Muscle layer of duodenum (tissue), 2 donors: Measurements from ENCODE around the gene GEMIN2.
"Not testable (repeated sequence)": the region's sequence is repeated elsewhere in the genome, so short reads cannot be mapped to it uniquely, and the experiment has no call there.

Source experiments
- H3K27ac ChIP-seq: one replicate; pipeline ENCODE4 v1.7.0; 2013; ENCODE audit warnings: mild to moderate bottlenecking, low read length
- H3K27me3 ChIP-seq: one replicate; pipeline ENCODE4 v1.7.0; 2013; ENCODE audit warnings: low read depth, mild to moderate bottlenecking, control low read depth, low read length
- H3K36me3 ChIP-seq, 2 donors: one replicate each; pipeline ENCODE4 v1.7.0; 2013; ENCODE audit warnings: low read length in 2 of 2, control low read depth in 1 of 2, mild to moderate bottlenecking in 1 of 2; ENCODE audit not compliant: insufficient read depth in 2 of 2, control insufficient read depth in 1 of 2
- H3K4me1 ChIP-seq, 2 donors: one replicate each; pipeline ENCODE4 v1.7.0; 2013; ENCODE audit warnings: low read length in 2 of 2, mild to moderate bottlenecking in 2 of 2, control low read depth in 1 of 2, moderate library complexity in 1 of 2; ENCODE audit not compliant: insufficient read depth in 2 of 2, control insufficient read depth in 1 of 2
- H3K4me3 ChIP-seq, 2 donors: one replicate each; pipeline ENCODE4 v1.7.0; 2013; ENCODE audit warnings: low read length in 2 of 2, low read depth in 1 of 2, mild to moderate bottlenecking in 1 of 2
- H3K9me3 ChIP-seq, 2 donors: one replicate each; pipeline ENCODE4 v1.7.0; 2013; ENCODE audit warnings: low read length in 2 of 2, control low read depth in 1 of 2, mild to moderate bottlenecking in 1 of 2; ENCODE audit not compliant: control insufficient read depth in 1 of 2
- donor health status: healthy.

GEMIN2 gene, protein sequence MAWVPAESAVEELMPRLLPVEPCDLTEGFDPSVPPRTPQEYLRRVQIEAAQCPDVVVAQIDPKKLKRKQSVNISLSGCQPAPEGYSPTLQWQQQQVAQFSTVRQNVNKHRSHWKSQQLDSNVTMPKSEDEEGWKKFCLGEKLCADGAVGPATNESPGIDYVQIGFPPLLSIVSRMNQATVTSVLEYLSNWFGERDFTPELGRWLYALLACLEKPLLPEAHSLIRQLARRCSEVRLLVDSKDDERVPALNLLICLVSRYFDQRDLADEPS

DNA sequence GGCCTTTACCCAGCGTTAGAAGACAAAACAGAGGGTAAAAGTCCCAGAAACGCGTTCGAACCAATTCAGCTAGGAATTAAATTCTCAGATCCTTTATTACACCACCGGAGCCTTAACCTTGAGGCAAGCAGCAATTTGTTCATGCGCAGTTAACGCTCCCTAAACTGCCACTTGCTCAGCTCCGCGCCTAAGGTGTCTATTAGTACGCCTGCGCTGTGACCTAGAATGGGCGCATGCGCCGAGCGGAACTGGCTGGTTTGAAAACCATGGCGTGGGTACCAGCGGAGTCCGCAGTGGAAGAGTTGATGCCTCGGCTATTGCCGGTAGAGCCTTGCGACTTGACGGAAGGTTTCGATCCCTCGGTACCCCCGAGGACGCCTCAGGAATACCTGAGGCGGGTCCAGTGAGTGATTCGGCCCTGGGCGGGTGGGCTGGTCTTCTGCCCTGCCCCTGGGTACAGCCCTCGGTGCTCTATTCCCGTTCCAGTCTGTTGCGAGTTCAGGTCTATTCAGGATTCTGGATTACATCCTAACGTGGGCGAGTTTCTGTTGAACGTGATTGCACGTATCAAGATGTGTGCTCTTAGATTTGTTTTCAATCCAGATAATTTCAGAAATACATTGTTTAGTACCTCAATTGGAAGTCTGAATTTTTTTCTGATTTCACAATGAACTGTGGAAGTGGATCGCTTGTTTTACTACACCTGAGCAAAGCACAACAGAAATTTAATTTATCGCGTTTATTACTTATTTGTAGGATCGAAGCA is at the start of gene GEMIN2:
TSS of gene GEMIN2 (plus strand) at position 251 of the 766 bp plus-strand sequence. CDS start at position 267, 16 bp downstream.
- peak within 1 kb of the TSS; percentile 90 for H3K27ac ChIP-seq
- H3K4me3 ChIP-seq, result peak within 1 kb of the TSS; percentile 86 to 98
- H3K9me3 ChIP-seq, result no peaks in the 10 kb centered on the region
- peaks cover 6 to 13% of the 10 kb centered on the region in 2 donors for H3K36me3 ChIP-seq
- H3K4me1 ChIP-seq, result peaks cover 4 to 12% of the 10 kb centered on the region in 2 donors
- no peaks in the 10 kb centered on the region for H3K27me3 ChIP-seq

DNA sequence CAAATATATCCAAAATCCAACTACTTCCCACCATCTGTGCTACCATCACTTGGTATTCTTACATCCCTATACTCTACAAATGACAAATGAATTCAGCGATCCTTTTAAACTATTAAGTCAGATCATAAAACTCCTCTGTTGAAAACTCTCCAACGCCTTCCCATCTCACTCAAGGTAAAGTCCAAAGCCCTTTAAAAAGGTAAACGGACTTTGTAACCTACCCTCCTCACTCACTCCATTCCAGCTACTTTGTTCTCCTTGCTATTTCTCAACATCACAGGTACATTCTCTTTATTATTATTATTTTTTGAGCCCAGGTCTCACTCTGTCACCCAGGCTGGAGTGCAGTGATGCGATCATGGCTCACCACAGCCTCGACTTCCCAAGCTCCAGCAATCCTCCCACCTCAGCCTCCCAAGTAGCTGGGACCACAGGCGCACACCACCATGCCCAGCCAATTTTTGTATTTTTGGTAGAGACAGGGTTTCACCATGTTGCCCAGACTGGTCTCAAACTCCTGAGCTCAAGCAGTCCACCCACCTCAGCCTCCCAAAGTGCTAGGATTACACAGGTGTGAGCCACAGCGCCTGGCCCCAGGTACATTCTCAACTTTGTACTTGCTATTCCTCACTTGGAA is 44.8 kb upstream of the GEMIN2 start:
- not testable (repeated sequence) for H3K9me3 ChIP-seq, H3K27me3 ChIP-seq, H3K4me1 ChIP-seq, H3K27ac ChIP-seq, H3K4me3 ChIP-seq
- H3K36me3 ChIP-seq, result peaks cover 30 to 32% of the 10 kb centered on the region in 2 donors

DNA sequence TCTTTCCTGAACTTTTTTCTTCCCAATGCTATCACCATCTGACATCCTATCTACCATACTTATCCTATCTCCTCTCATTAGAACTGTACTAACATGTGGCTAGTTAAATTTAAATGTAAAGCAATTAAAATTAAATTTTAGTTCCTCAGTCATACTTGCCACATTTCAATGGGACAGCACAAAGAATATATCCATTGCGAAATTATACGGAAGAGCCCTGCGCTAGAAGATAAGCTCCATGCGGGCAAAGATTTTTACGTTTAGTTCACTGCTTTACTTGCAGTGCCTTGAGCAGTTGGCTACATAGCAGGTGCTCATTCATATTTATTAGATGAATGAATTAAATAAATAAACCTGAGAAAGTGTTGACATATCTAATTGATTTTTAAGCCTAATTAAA is 44.2 kb upstream of the GEMIN2 start:
- H3K4me3 ChIP-seq, result no peak overlapping the region
- H3K9me3 ChIP-seq, result no peaks in the 10 kb centered on the region
- H3K27ac ChIP-seq, result no peak overlapping the region
- H3K4me1 ChIP-seq, result no peaks in the 10 kb centered on the region
- H3K27me3 ChIP-seq, result no peaks in the 10 kb centered on the region
- H3K36me3 ChIP-seq, result peaks cover 24 to 31% of the 10 kb centered on the region in 2 donors

DNA sequence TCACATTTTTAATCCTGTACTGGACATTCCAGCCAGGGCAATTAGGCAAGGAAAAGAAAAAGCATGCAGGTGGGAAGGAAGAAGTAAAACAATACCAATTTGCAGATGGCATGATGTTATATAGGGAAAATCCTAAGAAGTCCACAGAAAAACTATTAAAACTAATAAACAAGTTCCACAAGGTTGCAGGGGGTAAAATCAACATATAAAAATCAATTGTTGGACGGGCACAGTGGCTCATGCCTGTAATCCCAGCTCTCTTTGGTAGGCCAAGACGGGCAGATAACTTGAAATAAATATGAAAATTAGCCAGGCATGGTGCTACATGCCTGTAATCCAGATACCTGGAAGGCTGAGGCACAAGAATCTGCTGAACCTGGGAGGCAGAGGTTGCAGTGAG is 43.0 kb upstream of the GEMIN2 start:
- no peaks in the 10 kb centered on the region for H3K27me3 ChIP-seq
- H3K36me3 ChIP-seq, result peaks cover 23 to 40% of the 10 kb centered on the region in 2 donors
- H3K27ac ChIP-seq, result no peak overlapping the region
- no peaks in the 10 kb centered on the region for H3K4me1 ChIP-seq
- no peak overlapping the region for H3K4me3 ChIP-seq
- no peaks in the 10 kb centered on the region for H3K9me3 ChIP-seq

DNA sequence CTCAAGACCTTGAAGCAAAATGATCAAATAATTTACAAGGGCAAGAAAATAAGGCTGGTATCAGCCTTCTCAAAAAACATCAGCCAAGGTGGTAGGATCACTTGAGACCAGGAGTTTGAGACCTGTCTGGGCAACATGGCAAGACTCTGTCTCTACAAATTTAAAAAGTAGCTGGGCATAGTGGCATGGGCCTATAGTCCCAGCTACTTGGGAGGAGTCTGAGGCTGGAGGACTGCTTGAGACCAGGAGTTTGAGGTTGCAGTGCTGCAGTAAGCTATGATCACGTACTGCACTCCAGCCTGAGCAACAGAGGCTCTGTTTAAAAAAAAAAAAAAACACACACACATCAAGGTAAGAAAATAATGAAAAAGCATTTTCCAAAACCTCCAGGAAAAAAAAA is 33.2 kb upstream of the GEMIN2 start:
- Histone ChIP-seq H3K4me1 (no peaks in the 10 kb centered on the region), H3K27me3 (no peaks in the 10 kb centered on the region), H3K4me3 (no peak overlapping the region), H3K36me3 (peaks cover 33 to 61% of the 10 kb centered on the region in 2 donors), H3K27ac (no peak overlapping the region), H3K9me3 (no peaks in the 10 kb centered on the region)

DNA sequence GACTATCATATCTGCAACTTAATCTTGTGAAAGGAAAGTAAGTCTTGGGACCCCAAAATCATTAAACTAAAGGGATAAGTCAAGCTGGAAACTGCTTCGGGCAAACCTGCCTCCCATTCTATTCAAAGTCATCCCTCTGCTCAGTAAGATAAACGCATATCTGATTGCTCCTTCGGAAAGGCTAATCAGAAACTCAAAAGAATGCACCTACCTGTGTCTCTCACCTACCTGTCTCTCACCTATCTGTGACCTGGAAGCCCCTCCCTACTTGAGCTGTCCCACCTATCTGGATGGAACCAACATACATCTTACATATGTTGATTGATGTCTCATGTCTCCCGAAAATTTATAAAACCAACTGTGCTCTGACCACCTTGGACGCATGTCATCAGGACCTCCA is 31.0 kb upstream of the GEMIN2 start:
- Histone ChIP-seq H3K27ac (no peak overlapping the region), H3K4me3 (no peak overlapping the region), H3K36me3 (peaks cover 38 to 64% of the 10 kb centered on the region in 2 donors), H3K27me3 (no peaks in the 10 kb centered on the region), H3K9me3 (no peaks in the 10 kb centered on the region), H3K4me1 (no peaks in the 10 kb centered on the region)

DNA sequence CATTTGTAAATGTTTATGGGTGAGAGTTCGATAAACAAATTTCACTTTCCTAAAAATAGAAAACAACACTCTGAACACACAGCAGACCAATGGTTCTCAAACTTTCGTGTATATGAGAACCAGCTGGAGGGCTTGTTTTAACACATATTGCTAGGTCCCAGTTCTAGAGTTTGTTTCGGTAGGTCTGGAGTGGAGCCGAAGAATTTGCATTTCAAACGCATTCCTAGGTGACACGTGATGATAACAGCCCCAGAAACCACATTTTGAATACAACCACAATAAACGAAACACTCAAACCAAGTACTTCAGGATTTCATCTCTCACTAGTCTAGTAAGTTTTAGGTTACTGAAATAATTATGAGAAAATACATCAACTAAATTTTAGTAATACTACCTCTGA is 28.2 kb upstream of the GEMIN2 start:
- no peaks in the 10 kb centered on the region for H3K4me1 ChIP-seq
- H3K9me3 ChIP-seq, result no peaks in the 10 kb centered on the region
- no peak overlapping the region for H3K4me3 ChIP-seq
- H3K36me3 ChIP-seq, result peaks cover 38 to 69% of the 10 kb centered on the region in 2 donors
- H3K27ac ChIP-seq, result no peak overlapping the region
- H3K27me3 ChIP-seq, result no peaks in the 10 kb centered on the region

DNA sequence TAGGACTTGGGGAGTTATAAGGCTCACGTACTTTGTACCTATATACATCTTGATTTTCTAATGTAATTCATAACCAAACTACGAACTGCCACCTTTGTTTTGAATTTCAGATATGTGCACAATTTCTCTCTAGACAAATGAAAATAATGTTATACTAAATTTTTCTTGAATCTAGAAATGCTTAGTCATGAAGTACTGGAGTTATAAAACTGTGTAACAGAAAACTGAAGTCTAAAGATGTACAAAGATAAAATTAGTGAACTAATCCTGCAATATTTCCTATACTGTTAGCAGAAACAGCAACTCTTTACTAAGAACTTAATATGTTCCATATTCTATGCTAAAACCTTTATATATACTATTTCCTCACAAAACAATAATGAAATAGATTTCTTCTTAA is 26.6 kb upstream of the GEMIN2 start:
- H3K9me3 ChIP-seq, result no peaks in the 10 kb centered on the region
- H3K4me1 ChIP-seq, result no peaks in the 10 kb centered on the region
- H3K36me3 ChIP-seq, result peaks cover 46 to 68% of the 10 kb centered on the region in 2 donors
- H3K4me3 ChIP-seq, result no peak overlapping the region
- H3K27me3 ChIP-seq, result no peaks in the 10 kb centered on the region
- no peak overlapping the region for H3K27ac ChIP-seq

DNA sequence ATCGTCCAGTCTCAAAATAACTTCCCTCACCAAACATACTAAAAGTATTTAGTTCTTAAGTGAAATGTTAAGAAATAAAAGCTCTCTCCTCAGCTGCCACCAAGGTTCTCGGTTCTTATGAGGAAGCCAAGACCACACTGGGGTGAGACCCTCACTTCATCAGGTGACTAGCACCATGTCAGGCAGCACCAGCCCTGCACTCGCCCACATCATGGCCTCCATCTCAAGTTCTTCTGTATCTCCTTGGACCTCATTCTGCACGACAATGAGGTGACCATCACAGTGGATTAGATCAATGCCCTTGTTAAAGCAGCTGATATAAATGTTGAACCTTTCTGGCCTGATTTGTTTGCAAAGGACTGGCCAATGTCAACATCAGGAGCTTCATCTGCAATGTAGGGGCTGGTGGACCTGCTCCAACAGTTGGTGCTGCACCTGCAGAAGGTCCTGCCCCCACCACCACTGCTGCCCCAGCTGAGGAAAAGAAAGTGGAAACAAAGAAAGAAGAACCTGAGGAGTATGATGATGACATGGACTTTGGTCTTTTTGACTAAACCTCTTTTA is 23.5 kb upstream of the GEMIN2 start:
- Histone ChIP-seq H3K4me3 (no peak overlapping the region), H3K4me1 (peaks cover 0 to 4% of the 10 kb centered on the region in 2 donors), H3K27ac (no peak overlapping the region), H3K27me3 (no peaks in the 10 kb centered on the region), H3K9me3 (no peaks in the 10 kb centered on the region), H3K36me3 (peaks cover 36 to 59% of the 10 kb centered on the region in 2 donors)

DNA sequence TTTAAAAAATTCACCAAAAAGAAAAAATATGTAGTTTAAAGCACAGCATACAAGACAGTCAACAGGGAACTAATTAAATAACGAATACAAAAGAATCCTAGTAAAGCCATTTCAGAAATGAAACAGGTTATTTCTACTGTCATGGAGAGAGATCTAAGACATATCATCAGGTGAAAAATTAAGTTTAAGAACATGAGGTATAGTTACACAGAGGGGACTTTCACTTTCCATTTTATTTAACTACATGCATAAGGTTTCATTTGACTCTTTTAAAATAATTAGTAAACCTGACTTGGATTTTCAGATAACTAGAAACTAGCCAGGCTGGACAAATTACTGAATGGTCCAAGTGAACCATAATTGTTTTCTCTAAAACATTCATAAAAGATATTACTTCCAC is 22.4 kb upstream of the GEMIN2 start:
- H3K27me3 ChIP-seq, result no peaks in the 10 kb centered on the region
- no peaks in the 10 kb centered on the region for H3K9me3 ChIP-seq
- H3K36me3 ChIP-seq, result peaks cover 28 to 52% of the 10 kb centered on the region in 2 donors
- no peak overlapping the region for H3K4me3 ChIP-seq
- H3K27ac ChIP-seq, result no peak overlapping the region
- H3K4me1 ChIP-seq, result peaks cover 0 to 4% of the 10 kb centered on the region in 2 donors

DNA sequence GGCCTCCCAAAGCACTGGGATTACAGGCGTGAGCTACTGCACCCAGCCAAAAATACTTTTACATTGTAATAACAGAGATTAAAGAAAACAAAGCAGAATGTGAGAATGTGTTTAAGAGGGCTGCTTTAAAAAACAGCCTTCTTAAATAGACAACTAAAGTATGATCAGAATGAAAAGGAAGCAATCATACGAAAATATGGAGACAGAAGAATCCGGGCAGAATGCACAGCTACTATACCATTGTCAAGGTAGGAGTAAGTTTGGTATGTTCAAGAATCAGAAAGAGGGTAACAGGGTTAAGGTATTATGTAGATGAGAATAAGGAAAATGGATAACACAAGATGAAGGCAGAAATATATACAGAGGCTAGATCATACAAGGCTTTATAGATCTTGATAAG is 19.6 kb upstream of the GEMIN2 start:
- Histone ChIP-seq H3K4me3 (no peak overlapping the region), H3K36me3 (peaks cover 28 to 44% of the 10 kb centered on the region in 2 donors), H3K27ac (no peak overlapping the region), H3K27me3 (no peaks in the 10 kb centered on the region), H3K4me1 (peaks cover 0 to 9% of the 10 kb centered on the region in 2 donors), H3K9me3 (no peaks in the 10 kb centered on the region)
